HL-60/S4 treated with retinoic acid at 250 ng/mL for 4 days and 3 days (cell line): ENCODE measurements around the gene LMO1.

Experiments used
- in situ Hi-C: fragments of 300-500 bp; cut with MboI; formaldehyde crosslinking; loops from 2 replicates; pipeline ENCODE4 v1.7.0; 2022; ENCODE audit warnings: low sequenced_read_pairs

LMO1 gene

DNA sequence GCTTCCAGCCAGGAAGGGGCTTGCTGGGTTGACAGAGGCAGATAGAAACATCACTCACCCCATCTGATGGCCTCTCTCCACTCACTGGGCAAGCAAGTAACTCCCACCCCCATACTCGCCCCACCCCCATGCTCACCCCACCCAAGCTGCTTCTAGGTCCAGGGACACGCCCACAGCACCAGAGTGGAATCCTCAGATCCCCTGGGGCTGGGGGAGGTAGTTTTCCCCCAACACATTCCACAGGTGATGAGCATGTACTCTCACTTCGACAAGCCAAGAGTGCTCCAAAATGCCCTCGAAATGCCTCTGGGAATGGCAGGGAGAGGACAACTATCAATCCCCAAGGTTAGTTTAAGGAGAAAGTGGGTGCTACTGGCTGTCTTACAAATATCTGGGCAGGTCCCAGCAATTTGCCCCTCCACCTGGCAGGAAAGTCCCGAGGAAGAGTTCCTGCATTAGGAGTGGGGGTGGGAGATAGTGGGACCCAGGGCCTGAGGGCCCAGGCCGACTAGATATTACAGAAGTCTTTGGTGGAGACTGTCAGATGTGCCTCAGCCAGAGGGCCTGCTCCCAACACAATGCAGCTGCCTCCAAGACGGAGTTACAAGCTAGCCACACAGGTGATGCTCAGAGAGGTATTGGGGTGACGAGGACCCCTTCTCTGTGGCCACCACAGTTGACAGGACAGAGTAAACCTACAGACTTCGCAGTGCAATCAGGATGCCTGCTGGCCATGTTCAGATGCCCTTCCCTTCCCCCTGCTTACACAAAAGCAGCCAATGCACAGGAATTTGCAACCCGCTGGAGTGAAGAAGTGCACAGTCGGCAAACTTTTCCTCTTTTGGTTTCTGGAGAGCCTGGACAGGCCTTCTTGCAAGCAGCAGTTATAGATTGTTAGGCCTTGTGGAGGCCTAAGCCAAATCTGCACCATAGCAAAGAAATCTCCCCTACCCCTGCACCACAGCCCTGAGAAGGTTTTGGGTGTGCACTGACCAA lies 2.9 kb upstream of the LMO1 start:
- in situ Hi-C loops: no loop called here

DNA sequence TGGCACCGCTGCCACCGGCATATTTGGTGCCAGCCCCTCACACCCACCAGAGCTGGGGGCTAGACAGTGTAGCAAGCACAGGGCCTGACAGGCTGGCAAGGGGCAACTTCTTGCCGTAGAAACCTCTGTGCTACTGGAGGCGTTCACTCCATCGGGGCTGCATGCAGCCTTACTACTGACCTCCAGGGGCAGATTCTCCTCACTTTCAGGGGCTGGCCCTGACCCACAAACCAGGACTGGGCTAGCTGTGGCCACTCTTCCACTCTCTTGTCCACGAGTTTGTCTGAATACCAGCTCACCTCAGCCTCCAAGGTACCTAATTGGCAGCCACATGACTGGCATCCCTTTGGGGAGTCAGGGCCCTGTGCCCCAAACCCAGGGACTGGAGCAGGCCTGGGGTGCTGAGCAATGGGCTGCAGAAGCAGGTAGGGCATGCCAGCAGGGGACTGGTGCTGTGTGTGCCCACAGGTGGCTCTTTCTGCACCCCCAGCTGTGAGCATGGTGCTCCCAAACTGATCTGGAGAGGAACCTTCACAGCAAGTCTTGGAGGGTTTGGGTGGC lies 2.1 kb upstream of the LMO1 start:
- in situ Hi-C loops: no loop called here

- in situ Hi-C loops: no loop called here
Observed at GRCh38 chr11:8263109-8263768, 439 bp downstream of the LMO1 start.

GRCh38 chr11:8262552-8263108 lies 1.0 kb downstream of the LMO1 start:
- in situ Hi-C loops: no loop called here

GRCh38 chr11:8261921-8262551 lies 1.6 kb downstream of the LMO1 start:
- in situ Hi-C loops: no loop called here

DNA sequence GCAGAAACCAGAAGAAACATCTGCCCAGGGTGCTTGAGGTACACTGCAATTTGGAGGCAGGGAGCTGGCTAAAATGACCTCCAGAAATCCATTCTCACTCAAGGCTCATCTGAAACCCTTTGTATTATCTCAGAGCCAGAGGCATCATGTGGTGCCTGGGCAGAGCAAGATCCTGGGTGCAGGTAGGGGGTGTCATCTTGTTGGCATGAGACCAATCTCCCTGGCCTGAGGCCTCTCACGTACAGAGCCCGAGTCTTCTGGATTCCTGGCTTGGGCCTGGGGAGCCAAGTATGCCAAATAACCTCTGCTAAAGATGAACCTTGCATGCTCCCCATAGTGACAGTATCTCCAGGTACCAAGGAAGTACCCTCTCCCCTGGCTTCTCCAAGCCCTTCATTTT lies 2.4 kb downstream of the LMO1 start:
- in situ Hi-C loops: no loop called here

DNA sequence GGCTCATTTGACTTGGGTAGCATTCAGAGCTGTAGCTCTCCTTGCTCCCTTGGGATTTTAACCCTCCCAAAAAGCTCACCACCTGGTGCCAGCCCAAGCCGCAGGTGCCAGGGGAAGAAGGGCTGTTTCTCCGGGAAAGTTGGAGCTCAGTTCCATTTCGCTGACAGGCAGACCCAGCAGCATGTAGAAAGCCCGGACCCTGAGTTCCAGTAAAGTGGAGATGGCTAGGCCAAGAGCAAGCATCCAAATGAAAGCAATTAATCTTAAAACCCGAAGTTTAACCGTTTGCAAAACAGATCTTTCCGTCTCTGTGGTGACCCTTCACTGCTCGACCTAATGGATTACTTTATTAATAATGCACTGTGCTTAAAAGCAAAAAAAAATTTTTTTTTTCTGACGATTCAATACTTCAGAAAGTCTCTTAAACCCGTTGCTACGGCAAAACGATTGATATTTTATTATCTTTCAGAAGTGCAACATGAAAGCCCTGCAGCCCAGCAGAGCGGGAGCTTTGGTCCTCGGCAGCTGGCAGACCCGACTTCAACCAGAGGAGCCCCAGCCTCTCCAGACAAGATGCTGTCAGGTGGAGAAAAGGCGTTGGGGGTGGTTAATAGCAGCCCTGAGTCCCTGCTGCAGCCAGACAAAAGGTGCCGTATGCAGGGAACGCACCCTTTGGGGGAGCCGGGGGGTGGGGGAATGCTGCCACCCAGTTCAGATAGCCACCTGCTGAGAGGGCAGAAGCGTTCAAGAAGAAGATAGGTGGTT lies 3.3 kb downstream of the LMO1 start:
- in situ Hi-C loops: no loop called here

GRCh38 chr11:8259306-8259959 lies 4.2 kb downstream of the LMO1 start:
- in situ Hi-C loops: no loop called here

DNA sequence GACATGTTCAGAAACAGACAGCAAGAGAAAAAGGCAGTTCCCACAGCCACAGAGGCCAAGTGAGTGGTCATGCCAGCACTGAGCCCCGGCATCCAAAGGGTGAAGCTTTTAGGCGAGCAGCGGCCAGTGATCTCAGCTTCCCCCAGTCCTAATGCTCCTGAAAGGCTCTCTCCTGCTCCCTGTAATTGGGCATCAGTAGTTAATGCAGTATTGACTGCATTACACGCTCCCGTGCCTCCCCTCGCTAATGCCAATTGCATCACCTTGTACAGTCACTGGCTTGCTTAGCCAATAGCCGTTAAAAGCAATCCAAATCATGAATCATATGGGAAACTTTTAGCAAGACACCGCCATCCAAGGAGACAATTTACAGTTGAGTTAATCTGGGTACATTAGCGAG lies 4.9 kb downstream of the LMO1 start:
- in situ Hi-C loops: no loop called here

DNA sequence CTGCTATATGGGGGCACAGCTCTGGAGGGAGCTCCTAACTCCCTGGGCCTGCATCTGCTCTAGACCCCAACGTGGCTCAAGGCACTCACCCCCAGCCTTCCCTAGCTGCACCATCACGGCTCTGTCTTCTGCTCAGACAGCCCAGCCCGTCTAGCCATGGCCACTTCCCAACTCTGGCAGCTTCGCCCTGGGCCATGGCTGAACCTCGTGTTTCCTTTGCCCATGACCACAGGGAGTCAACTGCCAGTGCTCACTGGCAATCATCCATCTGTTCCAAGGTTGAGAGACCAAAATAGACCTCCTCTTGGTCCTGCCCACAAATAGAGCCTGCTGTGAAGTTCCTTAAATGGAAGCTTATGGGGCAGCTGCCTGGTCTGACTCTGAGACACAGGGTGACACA lies 5.4 kb downstream of the LMO1 start:
- in situ Hi-C loops: no loop called here

DNA sequence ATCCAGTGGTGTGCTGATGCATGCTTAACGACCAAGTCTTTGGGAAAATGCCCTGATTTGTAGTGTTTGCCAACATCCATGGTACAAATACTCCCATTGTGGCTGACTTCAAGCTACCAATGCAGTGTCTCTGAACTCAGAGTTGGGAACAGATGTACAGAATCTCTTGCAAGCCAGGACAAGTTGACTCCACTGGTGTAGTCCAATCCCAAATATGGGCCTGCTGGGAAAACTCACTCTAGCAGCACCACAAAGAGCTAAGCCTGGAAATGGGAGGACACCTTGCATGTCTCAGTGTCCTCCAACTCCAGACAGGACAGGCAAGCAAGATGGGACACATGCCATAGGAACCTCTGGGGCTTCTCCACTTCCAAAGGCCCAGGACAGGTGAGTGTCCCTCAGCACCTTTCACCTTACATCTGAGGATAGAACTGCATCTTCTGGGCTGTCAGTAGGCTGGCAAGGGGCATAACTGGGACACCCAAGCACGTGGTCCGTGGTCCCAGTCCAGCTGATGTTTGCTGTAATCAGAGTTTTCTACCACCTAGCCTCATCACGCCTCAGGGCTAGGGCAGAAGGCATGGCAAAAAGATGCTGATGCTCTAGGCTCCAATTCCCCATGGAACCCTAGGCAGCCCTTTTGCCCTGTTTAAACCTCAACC lies 6.5 kb downstream of the LMO1 start:
- in situ Hi-C loops: no loop called here

GRCh38 chr11:8256271-8257002 lies 7.2 kb downstream of the LMO1 start:
- in situ Hi-C loops: no loop called here

DNA sequence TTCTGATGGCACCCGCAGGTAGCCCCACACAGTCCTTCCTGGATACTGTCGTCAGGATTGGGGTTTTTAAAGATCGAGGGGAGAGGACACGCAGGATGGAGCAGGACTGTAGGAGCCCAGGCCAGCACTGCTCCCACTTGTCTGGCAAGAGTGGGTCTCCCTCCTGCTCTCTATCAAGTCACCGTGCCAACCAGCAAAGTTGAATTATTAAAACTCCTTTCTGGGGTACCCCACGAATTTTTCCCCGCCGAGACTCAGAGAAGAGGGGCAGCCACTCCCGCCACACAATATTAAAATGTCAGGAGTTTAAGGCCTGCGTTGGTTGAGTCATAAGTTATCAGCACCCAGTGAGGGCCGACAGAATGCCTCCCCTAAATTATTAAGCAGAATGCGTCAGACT lies 10.1 kb downstream of the LMO1 start:
- in situ Hi-C loops: no loop called here

DNA sequence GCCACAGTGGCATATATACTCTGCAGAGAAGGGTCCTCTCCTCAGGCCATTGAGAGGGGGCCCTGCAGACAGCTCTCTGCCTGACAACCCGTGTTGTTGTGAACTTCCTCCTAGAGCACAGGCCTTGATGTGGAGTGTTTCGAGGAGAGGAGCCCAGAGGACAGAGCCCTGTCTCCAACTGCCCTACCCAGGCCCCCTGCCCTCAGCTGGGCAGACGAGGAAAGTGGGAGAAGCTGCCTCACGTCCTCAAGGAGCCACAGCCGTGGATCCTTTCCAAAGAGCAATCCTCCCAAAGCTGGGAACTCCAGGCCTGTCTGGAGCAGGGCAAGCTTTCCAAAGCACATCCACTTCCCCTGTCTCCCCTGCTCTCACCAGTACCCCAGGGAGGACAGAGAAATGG lies 10.7 kb downstream of the LMO1 start:
- in situ Hi-C loops: no loop called here

DNA sequence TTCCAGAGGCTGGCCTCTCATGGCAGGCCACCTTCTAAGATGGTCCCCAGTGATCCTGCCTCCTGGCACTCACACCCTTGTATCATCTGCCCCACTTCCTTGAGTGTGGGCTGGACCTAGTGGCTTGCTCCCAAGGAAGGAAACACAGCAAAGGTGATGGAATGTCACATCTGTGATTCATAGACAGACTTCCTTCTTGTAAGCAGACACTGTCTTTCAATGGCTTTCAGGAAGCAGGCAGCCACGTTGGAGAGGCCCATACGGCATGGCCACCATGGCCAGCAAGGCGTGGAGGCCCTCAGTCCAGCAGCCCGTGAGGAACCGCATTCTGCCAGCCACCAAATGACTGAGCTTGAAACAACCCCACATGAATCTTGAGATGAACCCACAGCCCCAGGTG lies 11.3 kb downstream of the LMO1 start:
- in situ Hi-C loops: no loop called here

- in situ Hi-C loops: no loop called here
Observed at GRCh38 chr11:8251616-8252295, 11.9 kb downstream of the LMO1 start.

- in situ Hi-C loops: no loop called here
Observed at GRCh38 chr11:8250981-8251615, 12.6 kb downstream of the LMO1 start.

- in situ Hi-C loops: no loop called here
Observed at GRCh38 chr11:8250434-8250833, 13.2 kb downstream of the LMO1 start.
